ENCODE results near the gene SLC38A4.

The SLC38A4 gene

GRCh38 chr12:46723629-46724419 is 102.0 kb downstream of the SLC38A4 start:
- no peak for TF ChIP-seq CTCF (IDR thresholded peaks at IDR 0.05; ENCODE audit: low read depth, low read length, missing control alignments)
- no peak overlapping the region for H3K4me3 ChIP-seq (ENCODE audit: low read depth, low read length)
- no peak for DNase-seq (ENCODE audit: low read depth)

DNA sequence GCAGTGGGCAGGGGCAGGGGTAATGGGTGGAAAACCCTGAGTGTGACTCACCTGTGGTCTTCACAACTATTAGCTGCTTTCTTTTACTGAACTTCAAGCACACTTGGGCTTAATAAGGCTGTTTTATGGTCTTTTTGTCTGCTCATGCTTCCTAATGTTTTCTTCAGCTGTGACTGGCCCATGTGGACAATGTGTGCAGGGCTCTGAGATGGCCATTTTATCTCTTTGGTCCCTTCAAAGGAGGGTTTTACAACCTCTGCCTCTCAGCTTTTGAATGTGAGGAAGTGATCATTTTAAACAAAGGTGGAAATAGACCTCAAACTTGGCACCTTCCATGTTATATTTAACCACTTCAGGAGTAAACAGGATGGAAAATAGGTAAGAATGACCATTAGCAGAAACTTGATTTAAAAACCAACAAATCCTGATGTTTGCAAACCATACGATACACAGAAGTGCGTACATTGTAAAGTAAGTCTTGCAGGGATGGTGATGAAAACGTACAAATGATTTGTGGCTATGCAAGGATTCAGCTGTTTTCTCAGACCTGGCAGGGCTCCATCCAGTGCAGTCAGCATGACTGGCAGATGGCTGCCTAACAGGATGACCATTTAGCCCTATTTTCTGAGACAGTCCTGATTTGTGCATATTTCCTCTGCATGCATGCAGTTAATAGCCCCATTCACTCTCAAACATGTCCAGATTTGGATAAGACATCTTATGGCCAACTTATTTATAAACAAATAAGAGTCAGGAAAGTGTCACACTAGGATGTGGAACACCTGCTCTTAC is 103.2 kb downstream of the SLC38A4 start:
- no peak for DNase-seq (ENCODE audit: low read depth)
- no peak for TF ChIP-seq CTCF (IDR thresholded peaks at IDR 0.05; ENCODE audit: low read depth, low read length, missing control alignments)
- H3K4me3 ChIP-seq (ENCODE audit: low read depth, low read length), result no peak overlapping the region

GRCh38 chr12:46718495-46718894 is 107.3 kb downstream of the SLC38A4 start:
- no peak overlapping the region for H3K4me3 ChIP-seq (ENCODE audit: low read depth, low read length)
- TF ChIP-seq CTCF (IDR thresholded peaks at IDR 0.05; ENCODE audit: low read depth, low read length, missing control alignments), result no peak
- DNase-seq (ENCODE audit: low read depth), result no peak

DNA sequence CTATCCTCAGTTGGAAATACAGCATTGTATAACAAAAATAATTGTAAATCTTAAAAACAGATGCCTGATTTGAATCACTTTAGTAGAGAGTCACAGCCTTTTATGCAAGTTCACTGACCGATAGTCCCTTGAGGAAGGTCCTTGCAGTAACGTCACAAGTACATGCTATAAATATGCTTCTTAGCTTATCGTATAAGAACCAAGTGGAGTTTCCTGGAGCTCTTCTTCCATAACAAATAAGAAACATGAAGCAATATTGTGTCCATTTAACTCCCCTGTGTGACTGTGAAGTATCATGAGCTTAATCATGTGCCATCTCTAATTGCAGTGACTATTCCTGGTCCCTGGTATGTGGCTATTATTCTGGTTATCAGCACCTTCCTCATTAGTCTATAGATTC is 107.9 kb downstream of the SLC38A4 start:
- H3K4me3 ChIP-seq (ENCODE audit: low read depth, low read length), result no peak overlapping the region
- no peak for DNase-seq (ENCODE audit: low read depth)
- no peak for TF ChIP-seq CTCF (IDR thresholded peaks at IDR 0.05; ENCODE audit: low read depth, low read length, missing control alignments)

DNA sequence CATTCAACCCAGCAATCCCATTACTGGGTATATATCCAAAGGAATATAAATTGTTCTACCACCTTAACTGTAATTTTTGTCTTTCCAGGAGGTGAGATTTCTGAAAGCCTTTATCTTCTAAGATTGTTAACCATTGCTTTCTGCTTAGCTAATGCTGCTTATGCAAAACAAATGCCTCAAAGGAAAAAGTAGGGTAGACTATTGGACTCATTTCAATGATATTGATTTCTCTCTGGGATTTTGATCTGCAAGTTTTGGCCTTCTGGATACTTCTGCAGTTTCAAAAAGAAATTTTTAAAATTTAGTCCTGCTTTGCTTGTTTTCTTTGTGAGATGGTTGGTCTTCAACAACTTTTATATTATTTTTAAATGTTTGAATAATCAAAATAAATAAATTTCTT is 108.6 kb downstream of the SLC38A4 start:
- no peak for DNase-seq (ENCODE audit: low read depth)
- no peak overlapping the region for H3K4me3 ChIP-seq (ENCODE audit: low read depth, low read length)
- TF ChIP-seq CTCF (IDR thresholded peaks at IDR 0.05; ENCODE audit: low read depth, low read length, missing control alignments), result no peak
